HG03469 (cell line): ENCODE results near the gene DTHD1.

Experiments used
- ATAC-seq: cut with Tn5 transposase; IDR thresholded peaks from one replicate; pipeline ENCODE4 v1.9.1; 2021; ENCODE audit warnings: mild to moderate bottlenecking, moderate library complexity, moderate number of reproducible peaks; ENCODE audit not compliant: unreplicated experiment

The DTHD1 gene

DNA sequence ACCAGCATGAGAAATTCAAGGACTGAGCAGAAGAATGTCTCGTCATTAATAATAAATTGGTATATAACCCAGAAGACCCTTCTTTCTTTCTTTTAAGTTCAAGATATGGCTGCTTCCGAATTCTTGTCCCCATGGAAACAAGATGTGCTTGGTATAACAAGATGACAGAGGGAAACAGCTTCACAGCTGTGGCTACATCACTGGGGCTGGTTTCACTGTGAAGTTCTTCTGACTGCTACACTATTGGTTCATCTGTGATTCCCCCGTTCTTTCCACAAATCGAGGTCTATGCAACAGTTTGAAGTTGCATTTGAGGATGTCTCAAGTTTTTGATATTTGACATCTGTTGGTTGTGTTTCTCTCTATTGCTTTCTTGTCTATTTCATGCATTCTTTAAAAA lies 12.3 kb upstream of the DTHD1 start:
- no peak for ATAC-seq

DNA sequence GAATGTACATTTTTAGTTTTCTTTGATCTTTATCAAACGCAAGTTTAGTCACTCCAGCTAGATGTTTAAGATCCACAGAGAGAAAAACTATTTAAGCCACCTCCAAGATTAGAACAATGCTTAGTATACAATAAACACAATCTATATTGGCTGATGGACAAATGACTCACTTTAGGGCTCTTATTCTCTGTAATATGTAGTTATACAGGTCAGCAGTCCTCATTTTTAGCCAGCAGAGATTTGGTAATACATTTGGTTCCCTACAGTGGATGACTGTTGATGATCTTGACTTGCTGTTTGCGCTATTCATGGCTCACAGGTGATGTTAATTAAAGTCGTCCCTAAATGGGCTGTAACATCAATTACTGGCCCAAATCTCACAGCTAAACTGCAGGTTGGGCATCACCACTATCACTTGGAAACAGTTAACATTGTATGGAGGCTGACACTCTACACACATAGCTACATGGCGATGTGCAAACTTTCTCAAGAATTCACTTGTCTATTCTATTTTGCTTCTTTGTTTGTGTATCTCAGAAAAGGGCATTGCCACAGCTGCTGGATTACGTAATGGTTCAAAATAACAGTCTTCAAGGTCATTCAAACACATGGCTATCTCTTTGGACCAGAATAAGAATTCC lies 11.8 kb upstream of the DTHD1 start:
- no peak for ATAC-seq

DNA sequence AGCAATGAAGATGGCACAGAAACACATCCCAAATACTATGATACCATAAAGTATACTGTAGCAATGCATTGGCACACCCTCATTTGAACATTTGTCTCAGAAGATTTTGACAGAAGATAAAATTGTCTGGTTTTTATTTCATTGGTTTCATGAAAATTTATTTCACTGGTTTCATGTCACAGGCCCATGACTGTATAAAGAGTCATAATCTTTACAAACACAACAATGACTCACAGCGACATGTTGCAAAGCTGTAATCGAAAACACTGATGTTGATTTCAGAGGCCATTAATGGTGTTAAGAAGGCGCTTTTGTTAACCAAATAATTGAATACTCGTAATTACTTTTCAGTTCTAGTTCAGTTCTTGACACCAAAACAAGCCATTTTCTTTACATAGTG lies 8.1 kb upstream of the DTHD1 start:
- ATAC-seq: no peak

DNA sequence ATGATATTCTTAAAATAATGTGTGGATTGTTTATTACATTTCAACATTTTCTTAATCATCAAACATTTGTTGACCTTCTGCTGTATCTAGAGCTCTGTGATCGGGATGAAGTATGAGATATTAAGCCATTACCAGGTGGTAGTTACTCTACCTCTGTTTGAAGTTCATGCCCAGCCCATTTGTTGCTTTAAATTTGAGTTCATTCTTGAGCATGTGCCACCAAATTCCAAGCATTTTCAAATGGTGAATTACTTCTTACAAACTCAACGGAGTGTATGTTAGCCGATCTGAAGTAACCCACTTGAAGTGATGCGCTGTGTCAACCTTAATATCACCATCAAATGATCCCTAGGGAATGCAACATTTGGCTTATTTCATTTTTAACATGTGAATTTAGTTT lies 7.3 kb upstream of the DTHD1 start:
- ATAC-seq: no peak

DNA sequence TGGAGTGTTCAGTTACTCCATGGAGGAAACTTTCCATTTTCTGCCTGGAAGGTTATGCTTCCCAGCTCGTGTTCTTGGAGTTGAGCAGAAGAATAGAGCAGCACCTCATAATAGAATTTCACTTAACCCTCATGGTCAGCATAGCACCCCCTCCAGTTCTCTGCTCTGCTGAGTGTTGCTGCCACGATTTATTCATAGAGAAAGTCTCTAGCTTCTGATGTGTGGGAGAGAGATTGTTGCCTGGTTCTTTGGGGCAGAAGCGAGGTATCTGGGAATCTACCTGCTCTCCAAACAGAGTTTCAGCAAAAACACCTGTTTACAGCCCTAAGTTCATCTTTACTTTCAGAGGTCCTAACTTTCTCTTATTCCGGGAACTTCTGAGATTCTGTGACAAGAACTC lies 3.9 kb upstream of the DTHD1 start:
- ATAC-seq: no peak

DNA sequence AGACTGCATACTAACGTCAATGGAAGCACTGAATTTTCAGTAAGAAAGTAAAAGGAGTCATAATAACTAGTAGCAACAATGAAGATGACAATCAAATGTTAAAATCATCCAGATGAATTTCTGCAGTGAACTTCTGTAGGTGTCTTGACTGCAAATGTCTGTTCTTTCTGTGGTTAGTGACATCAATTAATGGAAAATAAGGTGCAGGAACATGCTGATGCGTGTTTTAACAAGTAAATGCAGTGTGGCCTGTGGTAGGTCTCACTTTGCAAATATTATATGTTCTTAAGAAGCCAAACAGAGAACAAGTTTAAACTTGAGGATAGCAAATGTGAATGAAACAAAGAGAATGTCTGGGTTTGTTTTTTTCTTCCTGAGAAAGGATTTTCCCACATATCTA lies 2.6 kb upstream of the DTHD1 start:
- ATAC-seq: no peak

DNA sequence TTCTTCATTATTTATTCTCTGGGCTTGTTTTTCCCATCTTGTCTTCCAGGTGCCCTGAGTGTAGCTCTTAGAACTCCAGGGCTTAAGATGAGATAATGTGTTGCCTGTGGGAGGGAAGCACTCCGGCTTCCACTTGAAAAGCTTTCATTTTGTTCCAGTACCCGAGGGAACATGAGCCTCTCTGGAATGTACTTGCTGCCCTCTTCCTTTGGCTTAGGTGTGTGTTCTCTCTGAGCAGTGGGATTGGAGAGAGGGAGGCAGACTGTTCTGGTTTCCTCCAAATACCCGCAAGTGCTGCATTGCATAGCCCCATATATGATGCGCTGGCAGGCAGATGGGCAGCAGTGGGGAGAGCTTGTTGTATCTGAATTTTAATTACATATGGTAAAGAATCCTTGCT lies 861 bp upstream of the DTHD1 start:
- no peak for ATAC-seq

DNA sequence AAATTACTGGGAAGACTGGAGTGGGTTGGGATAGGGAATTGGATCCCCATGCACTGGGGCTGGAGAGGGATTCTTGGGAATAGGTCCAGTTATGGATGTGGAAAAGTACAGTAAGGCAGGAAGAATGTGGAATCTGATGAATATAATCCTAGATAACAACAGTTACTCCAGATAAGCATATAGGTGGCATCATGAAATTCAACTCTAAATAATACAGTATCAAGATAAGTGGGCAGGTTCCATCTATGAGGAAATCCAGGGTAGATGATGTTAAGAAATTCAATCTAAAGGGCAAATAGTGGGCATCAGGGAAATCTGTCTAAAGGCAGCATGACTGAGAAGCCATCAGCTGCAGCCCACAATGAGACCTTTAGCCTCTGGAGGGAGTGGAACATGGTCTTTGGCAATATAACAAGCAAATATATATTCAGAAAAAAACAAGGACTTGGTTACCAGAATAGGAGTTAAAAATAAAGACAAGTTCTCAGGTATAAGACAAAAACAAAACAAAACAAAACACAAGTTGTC lies 1.2 kb downstream of the DTHD1 start:
- no peak for ATAC-seq

DNA sequence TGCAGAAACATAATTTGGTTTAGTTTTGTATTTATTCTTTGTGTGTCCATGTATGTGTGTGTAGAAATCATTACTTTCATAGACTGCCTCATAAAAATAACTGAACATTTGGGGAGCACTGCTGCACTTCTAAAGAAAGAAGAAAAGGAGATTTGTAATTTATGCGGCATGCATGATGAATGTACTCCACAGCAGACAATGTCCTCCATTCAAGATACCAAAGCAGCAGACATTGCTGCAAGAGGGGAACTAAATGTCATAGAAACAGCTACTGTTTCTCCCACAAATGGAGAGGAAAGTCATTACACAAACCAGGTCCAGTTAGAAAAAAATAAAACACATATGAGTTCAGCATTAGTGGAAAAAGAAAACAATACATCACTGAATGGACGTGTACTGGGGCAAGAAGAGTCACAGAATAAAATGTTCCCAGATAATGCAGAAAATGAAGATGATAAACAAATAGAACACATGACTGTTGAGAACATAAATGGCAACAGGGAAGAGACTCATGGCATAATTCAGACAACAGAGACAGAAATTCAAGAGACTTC lies 2.6 kb downstream of the DTHD1 start:
- ATAC-seq: no peak

DNA sequence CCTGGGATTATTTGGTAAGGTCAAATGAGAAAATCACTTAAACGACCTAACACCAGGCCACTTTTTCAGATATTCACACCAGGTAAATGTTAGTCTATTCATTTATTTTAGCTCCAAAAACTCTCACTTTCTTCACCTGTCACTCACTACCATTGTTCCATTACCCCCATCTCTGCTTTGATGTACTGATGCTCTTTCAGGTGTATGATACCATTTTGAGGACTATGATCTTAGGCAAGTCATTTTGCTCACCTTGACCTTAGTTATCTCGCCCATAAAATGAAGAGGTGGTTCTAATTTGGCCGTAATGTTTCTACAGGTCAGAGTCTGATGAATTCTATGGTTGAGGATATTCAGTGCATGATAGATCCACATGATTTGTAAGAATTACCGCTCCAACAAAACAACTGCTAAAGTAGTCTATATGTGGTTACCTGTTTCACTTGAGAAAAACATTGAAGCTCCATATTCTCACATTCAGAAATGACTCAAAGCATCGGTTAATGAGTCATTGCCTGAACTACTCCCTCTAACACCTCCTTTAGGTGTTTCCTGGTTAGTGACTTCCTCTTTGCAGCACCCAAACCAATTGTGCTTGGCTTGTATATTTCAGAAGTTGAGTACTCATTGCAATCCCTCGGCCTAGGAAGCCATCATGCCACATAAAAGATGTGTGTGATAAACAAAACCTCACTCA lies 4.5 kb downstream of the DTHD1 start:
- peak; percentile 98 for ATAC-seq

DNA sequence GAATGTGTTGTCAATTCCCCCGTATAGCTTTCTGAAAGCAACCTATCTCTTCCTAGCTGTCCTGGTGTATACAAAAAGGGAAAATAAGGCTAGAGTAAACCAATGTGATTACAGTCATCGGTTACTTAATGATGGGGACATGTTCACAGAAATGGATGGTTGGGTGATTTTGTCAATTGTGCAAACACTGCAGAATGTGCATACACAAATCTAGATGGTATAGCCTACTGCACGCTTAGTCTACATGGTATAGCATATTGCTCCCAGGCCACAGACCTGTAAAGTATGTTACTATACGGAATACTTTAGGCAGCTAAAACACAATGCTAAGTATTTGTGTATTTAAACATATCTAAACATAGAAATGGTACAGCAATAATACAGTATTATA lies 5.1 kb downstream of the DTHD1 start:
- ATAC-seq: no peak

DNA sequence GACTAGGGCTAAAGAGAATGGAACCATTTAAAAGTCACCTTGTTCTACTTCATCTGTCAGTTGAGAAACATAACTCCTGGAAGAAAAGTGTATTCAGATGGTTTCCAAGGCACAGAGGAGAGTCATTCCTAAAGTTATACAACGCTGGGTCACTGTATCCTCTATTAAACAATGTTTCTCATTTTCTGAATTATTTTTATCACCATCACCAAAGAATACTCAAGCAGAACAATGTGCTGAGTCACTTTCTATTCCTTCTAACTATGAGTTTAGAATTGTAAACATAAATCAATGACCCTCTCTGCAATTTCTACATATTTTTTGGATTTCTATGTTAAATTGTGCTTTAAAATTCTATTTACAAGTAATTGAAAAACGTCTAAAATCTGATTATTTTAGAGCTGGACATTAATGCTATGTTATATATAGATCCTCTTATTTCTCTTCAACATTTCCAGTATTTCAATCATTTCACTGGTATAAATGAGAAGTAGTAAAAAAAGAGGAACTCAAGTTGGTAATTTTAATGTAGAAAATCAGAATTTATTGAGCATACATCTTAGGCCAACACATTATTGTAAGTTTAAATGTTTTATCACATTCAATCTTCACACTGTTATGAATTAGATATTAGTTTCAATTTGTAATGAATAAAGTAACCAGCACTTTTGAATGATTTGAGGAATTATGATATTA lies 7.5 kb downstream of the DTHD1 start:
- ATAC-seq: no peak

DNA sequence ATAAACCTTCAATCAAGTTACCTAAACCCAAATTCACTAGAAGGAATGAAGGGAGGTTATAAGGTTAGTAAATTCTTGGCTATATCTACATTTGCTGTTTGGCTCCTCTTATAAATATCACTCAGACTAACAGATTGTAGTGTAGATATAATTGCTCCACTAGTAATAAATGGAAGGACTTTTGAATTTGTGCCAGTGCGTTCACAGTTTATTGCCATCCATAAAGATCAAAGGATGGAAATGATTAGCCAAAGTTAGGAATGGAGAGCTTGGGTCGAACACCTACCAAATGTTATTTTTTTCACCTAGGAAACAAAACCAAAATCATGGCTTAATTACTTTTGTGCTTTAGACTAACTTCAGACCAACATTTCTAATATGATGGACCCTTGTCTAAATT lies 9.2 kb downstream of the DTHD1 start:
- no peak for ATAC-seq

DNA sequence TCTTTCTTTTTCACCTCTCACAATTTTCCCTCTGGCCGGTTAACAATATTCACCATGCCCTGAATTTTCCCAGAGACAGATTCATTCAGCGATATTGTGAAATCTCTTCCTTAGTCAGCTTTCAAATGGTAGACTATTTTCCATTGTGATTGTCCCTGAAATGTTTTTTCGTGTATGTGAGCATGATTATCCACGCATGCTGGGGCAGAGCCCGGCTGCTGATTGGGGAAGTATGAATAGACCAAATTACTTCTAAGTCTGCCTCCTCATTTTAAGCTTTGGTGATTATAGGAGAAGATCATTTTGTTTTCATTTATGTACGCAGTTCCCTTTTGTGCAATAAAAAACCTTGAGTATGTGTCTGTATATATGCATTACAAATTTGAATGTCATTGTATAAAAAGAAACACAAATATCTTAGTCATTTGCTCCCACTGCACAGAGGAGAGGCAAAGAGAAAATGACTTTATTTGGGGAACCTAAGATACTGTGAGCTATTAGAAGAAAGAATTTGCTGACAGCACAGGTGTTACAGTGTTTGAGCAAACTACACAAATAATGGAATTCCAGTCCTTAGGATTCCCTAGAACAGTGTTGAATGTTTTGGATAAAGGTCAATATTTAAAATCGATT lies 11.3 kb downstream of the DTHD1 start:
- ATAC-seq: no peak

DNA sequence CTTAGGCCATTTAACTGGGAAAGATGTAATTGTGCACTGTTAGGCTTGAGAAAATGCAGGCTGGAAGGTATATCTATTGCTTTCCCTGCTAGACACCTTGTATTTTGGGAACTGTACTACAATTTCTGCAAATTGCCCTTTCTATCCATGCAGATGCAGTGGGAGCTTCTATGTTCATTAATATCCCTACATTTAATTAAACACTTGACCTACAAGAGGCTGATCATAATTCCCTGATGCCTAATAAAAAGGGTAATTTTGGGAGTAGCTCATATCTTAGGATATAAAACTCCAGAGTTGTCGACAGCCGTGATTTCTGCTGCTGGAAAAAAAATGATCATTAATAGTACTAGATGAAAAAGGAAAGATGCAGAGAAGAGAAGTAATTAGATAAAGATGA lies 19.7 kb downstream of the DTHD1 start:
- no peak for ATAC-seq

DNA sequence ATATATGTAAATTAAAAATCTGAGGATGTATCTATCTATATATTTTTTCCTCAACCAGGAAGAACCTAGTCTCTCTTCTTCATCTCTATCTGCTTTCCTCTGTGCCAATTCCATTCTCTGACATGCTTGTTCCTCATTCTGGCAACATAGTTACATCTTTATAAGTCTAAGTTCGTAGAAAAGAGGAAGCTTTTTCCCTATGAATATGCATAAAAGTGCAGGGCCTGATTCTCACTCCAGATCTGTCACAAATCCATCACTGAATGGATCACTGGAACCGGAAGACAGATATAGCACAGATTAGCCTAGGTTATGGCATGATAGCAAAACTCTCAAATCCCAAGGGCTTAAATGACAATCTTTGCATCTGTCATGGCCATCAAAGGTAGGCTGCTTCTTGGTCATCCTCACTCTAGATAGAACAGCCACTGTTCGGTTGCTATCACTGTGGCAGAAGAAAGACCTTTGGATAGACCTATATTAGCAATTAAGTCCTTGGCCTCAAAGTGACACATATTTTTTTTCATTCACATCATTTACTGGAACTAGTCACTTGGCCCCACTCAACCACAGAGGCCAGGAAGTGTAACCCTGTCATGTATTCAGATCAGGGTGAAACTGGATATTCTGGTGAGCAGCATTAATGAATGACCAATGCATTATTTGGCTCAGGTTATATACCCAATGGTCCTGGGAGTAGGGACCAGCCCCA lies 22.2 kb downstream of the DTHD1 start:
- ATAC-seq: peak; percentile 65

DNA sequence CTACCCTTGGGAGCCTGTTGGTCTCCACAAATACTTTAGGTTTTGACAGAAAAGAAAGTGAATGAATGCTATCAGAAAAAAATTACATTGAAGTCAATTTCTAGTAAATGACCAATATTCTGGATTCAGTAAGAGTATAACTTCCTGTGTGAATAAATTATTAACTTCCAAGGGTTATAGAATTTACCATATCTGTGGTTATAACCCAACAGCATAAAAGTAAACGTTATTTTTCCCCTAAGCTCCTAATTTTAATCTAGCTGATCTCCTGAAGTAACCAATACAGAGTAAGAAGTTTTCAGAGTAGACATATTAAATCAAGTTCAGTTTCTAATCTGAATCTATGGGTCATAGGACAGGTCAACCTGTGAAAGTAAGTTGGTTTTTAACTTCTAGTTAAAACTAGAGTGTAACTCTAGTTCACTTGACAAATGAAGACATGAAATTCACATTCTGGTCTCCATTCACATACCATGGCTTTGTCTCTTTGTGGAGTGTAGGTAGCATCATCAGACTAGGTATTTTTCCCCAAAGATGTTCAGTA lies 22.8 kb downstream of the DTHD1 start:
- ATAC-seq: peak; percentile 32

DNA sequence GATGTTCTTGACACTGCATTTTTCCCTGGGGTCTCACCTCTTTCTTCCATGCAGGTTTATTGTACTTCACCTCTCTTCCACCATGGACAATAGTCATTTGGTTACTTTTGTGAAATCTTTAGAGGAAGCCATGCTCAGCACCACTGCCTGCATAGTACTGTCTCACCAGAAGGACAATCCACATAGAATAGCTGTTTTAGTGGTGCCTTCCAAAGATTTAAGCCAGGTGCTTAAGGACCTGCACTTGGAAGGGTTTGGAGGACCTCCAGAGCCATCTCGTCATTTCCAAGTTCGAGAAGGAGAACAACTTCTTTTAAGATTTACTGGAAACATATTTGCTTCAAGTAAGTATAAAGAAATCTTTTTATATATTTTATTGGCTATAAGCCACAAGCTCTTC lies 26.7 kb downstream of the DTHD1 start:
- no peak for ATAC-seq

DNA sequence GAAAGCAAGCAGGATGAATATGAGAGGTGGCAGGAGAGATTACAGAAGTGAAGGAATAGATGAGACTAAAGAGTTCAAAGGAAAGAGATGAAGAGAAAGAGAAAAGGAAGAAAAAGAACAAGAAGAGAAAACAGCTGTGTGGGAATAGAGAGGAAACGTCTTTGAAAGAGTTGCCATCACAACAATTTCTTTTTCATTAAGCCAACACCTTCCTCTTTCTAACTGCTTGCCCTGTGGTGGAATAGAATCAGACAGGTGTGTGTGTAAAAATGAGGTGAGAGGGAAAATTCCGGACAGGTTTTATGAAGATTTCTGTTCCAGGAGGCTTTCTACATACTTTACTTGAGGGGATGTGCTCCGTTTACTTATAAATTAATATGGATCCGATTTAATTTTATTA lies 28.8 kb downstream of the DTHD1 start:
- ATAC-seq: no peak

DNA sequence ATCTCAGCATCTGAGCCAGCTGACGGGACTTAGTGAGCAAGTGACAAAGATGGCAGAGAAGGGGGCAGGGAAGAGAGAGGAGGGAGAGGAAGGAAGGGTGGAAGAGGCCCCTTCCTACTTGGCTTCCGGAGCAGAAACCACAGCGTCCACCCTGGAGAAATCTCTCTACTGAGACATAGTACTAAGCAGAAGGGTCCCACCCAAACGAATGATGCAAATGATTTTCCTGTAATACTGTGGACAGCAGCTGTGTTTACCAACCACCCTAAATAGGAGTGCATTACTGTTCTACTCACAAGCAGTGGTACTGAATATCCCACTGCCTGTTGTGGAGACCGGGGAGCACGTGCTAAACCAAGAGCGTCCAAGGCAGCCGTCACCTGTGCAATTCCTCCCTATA lies 29.4 kb downstream of the DTHD1 start:
- peak; percentile 65 for ATAC-seq
